Stimulated activated CD8-positive, alpha-beta memory T cell treated with anti-CD3 and anti-CD28 coated beads, Interleukin-4, amount 100 ng/mL, for 4 hours (primary cell): Measurements from ENCODE around the gene FIGNL2.
A peak's percentile ranks its signal among the peaks of the same experiment; 100 is the strongest.
"Not testable (repeated sequence)": the region's sequence is repeated elsewhere in the genome, so short reads cannot be mapped to it uniquely, and the experiment has no call there.

ENCODE experiments used
- DNase-seq, 2 donors: peaks; one replicate each; pipeline ENCODE4 v3.0.0-alpha.2; 2020; ENCODE audit warnings: low read depth in 2 of 2, low spot score in 1 of 2

The FIGNL2 gene, protein sequence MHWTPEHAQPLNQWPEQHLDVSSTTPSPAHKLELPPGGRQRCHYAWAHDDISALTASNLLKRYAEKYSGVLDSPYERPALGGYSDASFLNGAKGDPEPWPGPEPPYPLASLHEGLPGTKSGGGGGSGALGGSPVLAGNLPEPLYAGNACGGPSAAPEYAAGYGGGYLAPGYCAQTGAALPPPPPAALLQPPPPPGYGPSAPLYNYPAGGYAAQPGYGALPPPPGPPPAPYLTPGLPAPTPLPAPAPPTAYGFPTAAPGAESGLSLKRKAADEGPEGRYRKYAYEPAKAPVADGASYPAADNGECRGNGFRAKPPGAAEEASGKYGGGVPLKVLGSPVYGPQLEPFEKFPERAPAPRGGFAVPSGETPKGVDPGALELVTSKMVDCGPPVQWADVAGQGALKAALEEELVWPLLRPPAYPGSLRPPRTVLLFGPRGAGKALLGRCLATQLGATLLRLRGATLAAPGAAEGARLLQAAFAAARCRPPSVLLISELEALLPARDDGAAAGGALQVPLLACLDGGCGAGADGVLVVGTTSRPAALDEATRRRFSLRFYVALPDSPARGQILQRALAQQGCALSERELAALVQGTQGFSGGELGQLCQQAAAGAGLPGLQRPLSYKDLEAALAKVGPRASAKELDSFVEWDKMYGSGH

DNA sequence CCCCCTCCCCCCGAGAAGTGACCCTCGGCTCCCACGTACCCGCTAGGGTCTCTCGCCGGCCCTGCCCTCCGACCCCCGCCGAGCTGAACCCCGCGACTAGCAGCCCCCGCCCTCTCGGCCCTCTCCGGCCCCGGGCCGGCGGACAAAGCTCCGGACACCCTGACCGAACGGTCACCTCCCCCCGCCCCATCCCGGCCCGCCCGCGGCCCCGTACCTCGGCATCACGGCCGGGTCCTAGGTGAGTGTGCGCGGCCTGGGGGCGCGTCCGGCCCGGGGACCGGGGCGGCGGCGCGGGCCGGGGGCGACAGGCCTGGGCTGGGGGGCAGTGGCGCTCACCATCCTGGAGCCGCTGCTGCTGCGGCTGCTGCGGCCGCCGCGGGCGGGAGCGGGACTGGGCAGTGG, at the start of gene FIGNL2:
Gene FIGNL2, minus strand, starts transcription at position 393 of the 402 bp plus-strand sequence. CDS start 26,305 bp downstream, outside the sequence.
- no peak for DNase-seq

DNA sequence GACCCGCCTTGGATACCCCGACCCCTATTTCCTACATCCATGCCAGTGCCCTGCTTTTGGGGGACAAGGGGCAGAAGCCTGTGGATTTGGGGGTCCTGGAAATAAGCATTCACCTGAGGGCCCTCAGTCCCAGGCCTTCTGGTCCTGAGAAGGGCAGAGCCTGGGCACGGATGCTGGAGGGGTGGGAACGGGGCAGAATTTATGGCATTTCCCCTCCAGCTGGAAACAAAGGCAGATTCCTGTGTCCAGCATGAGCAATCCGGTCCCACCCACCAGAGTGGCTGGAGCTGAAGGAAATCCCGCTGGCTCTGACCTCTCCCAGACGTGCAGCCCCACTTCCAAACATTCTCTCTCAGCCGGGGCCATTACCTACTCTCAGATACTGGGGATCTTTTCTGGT, 48.7 kb upstream of the FIGNL2 start:
- no peak for DNase-seq

DNA sequence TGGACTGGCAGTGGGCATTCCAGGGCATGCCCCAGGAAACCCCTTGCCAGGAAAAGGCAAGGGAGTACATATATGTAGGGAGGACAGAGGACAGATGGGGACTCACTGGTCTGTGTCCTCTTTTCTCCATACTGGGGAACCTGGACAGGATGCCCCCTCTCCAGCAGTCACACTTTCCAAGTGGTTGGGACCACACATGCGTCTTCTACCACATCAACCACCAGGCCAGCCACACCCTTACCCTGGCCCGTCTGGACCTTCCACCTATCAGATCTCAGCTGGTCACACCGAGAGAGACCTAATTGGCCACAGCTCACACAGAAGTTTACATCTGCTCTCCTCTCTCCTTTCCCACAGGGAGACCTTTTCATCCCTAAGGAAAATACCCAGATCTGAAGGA, 47.7 kb upstream of the FIGNL2 start:
- DNase-seq, result no peak

DNA sequence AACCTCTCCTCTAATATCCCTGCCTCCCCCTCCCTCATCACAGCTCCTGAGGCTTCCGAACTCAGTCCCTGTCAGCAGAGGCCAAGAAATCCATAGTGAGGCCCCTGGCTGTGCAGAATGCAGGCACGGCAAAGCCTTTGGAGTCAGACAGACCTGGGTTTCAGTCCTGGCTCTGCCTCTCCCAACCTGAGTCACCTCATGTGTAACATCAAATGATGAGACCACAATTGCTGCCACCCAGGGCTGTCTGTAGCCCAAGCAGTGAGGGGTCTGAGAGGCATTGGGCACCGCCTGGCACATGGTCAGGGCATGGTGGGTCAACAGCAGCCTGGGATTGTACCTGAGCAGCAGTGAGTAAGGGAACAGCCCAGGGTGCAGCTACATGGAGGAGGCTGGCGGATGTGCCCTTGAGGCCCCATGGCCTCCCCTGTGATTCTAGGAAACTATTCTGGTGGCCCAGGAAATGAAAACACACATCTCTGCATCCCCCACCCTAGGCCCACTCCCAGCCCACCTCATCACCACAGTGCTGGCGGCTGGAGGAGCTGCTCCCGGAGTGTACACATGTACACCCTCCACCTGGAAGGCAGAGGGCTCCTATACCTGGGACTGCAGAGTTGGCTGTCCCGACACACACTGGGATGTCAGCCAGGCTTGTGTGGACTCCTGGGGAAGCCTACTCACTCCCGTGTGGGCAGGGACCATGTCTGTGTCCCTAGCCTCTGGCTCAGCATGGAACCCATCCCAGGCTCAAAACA, 47.0 kb upstream of the FIGNL2 start:
- no peak for DNase-seq

GRCh38 chr12:51893786-51894185, 45.3 kb upstream of the FIGNL2 start:
- DNase-seq, result no peak

DNA sequence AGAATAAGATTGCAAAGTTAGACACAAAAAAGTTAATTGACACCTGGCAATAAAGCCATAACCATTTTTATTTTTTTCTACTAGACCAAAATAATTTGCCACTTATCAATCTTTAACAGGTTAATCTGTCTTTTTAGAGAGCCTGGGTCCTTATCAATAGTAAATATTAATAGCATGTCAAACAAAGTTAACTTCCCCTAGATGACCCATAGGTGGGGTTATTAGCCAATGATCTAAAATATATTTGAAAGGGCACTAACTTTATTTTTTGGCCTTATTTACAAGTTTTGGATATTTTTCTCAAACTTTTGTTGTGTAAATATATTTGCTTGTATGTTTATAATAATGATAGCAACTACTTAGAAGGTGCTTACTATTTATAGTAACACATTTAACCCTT, 43.3 kb upstream of the FIGNL2 start:
- no peak for DNase-seq

DNA sequence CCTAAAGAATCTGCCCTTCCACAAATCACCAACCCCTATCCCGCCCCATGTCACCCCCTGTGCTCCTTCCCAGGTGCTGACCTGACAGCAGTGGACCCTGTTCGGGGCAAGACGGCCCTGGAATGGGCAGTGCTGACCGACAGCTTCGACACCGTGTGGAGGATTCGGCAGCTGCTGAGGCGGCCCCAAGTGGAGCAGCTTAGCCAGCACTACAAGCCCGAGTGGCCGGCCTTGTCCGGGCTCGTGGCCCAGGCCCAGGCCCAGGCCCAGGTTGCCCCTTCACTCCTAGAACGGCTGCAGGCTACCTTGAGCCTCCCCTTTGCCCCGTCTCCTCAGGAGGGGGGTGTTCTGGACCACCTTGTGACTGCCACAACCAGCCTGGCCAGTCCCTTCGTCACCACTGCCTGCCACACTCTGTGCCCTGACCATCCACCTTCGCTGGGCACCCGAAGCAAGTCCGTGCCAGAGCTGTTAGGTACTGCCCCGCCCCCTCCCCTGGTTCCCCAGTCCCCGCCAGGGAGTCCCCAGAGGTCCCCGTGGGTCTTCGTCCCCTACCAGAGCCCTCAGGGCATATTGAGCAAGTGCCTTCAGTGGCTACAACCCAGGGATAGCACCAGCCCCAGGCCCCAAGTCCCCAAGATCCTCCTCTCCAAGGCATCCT, 42.1 kb upstream of the FIGNL2 start:
- no peak for DNase-seq

- DNase-seq, result no peak
These were observed 41.6 kb upstream of the FIGNL2 start for GRCh38 chr12:51890133-51890464.

GRCh38 chr12:51889216-51890132, 41.0 kb upstream of the FIGNL2 start:
- no peak for DNase-seq

- DNase-seq, result no peak
These were observed 40.0 kb upstream of the FIGNL2 start for GRCh38 chr12:51888316-51889215.

GRCh38 chr12:51887476-51888315, 39.2 kb upstream of the FIGNL2 start, which contains the start of gene ANKRD33:
ANKRD33 (plus strand) TSS chr12:51888103; CDS start chr12:51888187, 84 bp downstream.
- no peak for DNase-seq

DNA sequence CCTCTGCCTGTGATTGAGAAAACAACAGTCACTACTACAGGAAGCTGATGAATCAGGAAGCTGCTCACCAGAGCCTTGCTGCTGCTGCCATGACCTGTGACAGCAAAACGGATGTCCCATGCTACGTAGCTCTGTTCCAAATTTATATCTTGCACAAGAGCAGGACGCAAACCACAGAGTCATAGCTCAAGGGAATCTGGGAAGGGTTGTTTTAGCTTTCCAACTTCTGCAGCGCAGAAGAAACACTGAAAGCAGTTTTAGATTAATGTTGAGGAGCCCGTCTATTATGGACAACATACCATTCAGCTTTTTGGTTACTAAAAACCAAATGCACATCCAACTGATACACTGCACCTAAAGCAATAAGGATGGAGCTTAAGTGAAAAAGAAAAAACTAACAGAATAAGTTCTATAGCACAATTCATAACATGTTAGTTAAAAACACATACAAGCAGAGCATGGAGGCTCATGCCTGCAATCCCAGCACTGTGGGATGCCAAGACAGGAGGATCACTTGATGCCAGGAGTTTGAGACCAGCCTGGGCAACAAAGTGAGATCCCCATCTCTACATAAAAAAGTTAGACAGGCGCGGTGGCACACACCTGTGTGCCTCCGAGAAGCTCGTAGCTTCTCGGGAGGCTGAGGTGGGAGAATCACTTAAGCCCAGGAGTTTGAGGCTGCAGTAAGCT, 37.6 kb upstream of the FIGNL2 start:
- peak in 1 of 2 donors; percentile 3 for DNase-seq

GRCh38 chr12:51885294-51886020, 36.9 kb upstream of the FIGNL2 start:
- DNase-seq, result not testable (repeated sequence)

DNA sequence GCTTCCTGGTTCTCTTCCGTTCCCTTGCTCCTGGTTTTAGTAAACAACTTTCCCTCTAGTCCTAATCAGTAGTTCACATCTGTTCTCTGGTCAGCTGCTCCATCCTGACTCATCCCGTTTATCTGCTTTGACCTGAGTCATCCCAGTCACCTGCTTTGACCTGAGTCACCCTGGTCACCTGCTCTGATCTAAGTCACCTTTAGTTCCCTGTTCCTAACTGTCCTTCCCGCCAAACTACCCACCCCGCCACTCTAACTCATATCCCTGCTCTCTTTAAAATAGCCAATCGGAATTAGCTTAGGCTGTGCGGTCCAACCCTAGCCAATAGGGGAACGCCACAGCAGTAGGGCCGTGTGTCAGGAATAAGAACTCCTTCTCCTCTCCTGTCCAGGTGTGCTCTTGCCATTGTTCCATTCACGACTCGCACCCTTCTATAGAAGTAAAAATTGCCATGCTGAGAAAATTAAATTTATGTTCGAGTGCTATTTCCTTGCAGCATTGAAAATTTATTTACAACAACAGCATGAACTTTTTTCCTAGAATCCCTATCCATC, 36.2 kb upstream of the FIGNL2 start:
- no peak for DNase-seq

GRCh38 chr12:51883998-51884675, 35.6 kb upstream of the FIGNL2 start:
- no peak for DNase-seq

GRCh38 chr12:51883295-51883694, 34.8 kb upstream of the FIGNL2 start:
- DNase-seq, result no peak
